IgD-negative memory B cell (primary cell): ENCODE data around the gene SLC2A13. TPM values are rescaled to one million over a fixed set of nuclear protein-coding genes. Genes with fewer than 3 reads are reported as not detected.
A peak's percentile ranks its signal among the peaks of the same experiment; 100 is the strongest.
"Not testable (repeated sequence)": the region's sequence is repeated elsewhere in the genome, so short reads cannot be mapped to it uniquely, and the experiment has no call there.

Experiments used
- H3K27ac Mint-ChIP-seq, 3 donors: one replicate each; pipeline ENCODE4 v1.8.0; 2020 to 2022; ENCODE audit warnings: mild to moderate bottlenecking in 3 of 3, mixed read lengths in 3 of 3, moderate library complexity in 1 of 3
- H3K27me3 Mint-ChIP-seq: one replicate; pipeline ENCODE4 v1.8.0; 2021; ENCODE audit warnings: mixed read lengths
- H3K36me3 Mint-ChIP-seq: one replicate; pipeline ENCODE4 v1.8.0; 2020; ENCODE audit warnings: mild to moderate bottlenecking, mixed read lengths
- H3K4me1 Mint-ChIP-seq, 3 donors: one replicate each; pipeline ENCODE4 v1.8.0; 2020 to 2022; ENCODE audit warnings: mixed read lengths in 3 of 3, mild to moderate bottlenecking in 1 of 3
- H3K4me3 Mint-ChIP-seq, 4 donors: one replicate each; pipeline ENCODE4 v1.8.0; 2020 to 2022; ENCODE audit warnings: mild to moderate bottlenecking in 4 of 4, mixed read lengths in 4 of 4, moderate library complexity in 3 of 4
- H3K9me3 Mint-ChIP-seq, 3 donors: one replicate each; pipeline ENCODE4 v1.8.0; 2020 to 2021; ENCODE audit warnings: mixed read lengths in 3 of 3, mild to moderate bottlenecking in 1 of 3
- polyA plus RNA-seq: library from polyadenylated mRNA; unstranded; fragments of 300-500 nt; fragmentation: Illumina TruSeq; gene quantifications from one replicate; pipeline ENCODE4 v1.2.3, GENCODE V29; 2021

Gene SLC2A13
- polyA plus RNA-seq, 1 donor from 2014 or later: 0.99 TPM

DNA sequence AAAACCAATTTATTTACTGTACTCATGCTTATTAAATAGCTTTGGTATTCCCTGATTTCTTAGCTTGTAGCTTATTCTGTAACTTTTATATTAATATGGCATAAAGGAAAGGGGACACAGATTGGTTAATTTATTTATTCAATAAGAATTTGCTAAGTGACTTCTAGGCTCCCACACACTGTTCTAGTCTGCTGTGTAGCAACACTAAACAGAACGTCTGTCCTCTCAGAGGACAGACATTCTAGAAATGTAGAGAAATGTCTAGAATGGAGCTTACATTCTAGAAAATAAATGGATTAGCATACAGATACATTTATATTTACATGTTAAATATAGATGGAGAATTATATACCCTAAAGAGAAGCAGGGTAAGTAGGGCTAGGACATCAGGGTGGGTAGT is 301.4 kb downstream of the SLC2A13 start:
- no peaks in the 10 kb centered on the region for H3K27me3 Mint-ChIP-seq
- no peak overlapping the region for H3K4me3 Mint-ChIP-seq
- H3K4me1 Mint-ChIP-seq: peaks cover 0 to 1% (median 0%) of the 10 kb centered on the region in 3 donors
- peaks cover 4% of the 10 kb centered on the region for H3K36me3 Mint-ChIP-seq
- no peaks in the 10 kb centered on the region for H3K9me3 Mint-ChIP-seq
- H3K27ac Mint-ChIP-seq: no peak overlapping the region

DNA sequence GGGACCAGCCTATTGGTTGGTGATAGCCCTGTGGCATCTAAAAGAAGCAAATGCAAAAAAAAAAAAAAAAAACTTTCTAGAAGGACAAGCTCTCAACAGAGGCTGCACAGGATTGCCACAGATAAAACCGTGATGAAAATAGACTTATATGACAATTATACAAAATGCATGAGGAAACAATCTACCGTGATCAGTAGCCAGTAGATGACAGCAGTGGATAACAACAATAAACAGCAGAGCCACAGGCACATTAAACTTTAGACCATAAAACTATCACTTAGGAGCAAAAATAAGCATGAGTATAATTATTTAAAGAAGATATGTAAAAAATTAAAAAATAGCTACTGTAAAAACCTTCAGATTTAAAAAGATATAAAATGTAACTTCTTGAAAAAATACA is 302.7 kb downstream of the SLC2A13 start:
- H3K4me3 Mint-ChIP-seq: no peak overlapping the region
- H3K36me3 Mint-ChIP-seq: peaks cover 3% of the 10 kb centered on the region
- no peaks in the 10 kb centered on the region for H3K9me3 Mint-ChIP-seq
- H3K27ac Mint-ChIP-seq: no peak overlapping the region
- H3K4me1 Mint-ChIP-seq: peaks cover 0 to 1% (median 0%) of the 10 kb centered on the region in 3 donors
- H3K27me3 Mint-ChIP-seq: no peaks in the 10 kb centered on the region

DNA sequence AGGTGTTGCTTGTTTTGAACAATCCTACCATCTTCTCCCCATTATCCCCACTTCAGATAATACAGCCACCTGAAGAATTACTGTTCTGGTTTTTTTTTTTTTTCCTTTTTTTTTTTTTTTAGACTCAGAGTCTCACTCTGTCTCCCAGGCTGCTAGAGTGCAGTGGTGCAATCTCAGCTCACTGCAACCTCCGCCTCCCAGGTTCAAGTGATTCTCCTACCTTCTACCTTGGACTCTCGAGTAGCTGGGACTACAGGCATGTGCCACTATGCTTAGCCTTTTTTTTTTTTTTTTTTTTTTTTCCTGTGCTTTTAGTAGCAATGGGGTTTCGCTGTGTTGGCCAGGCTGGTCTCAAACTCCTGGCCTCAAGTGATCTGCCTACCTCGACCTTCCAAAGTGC is 306.9 kb downstream of the SLC2A13 start:
- no peaks in the 10 kb centered on the region for H3K27me3 Mint-ChIP-seq
- peaks cover 3% of the 10 kb centered on the region for H3K36me3 Mint-ChIP-seq
- H3K9me3 Mint-ChIP-seq: no peaks in the 10 kb centered on the region
- no peak overlapping the region for H3K4me3 Mint-ChIP-seq
- H3K27ac Mint-ChIP-seq: no peak overlapping the region
- no peaks in the 10 kb centered on the region for H3K4me1 Mint-ChIP-seq

DNA sequence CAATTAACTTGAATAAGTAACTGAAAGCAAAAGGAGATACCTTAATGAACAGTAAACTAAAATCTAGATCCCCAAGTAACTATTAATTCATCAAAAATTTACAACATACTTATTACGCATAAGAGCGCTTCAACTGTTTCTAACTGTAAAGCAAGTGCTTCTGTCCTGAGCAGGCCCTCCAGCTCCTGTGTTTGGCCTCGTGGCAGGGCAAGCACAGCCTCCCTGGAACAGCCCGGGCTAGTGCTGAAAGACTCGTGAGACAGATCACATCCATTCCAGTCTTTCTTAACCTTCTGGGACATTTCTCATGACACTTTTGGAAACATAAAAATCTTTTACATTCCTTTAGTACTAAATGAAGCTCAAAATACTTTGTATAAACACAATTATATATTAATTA is 307.5 kb downstream of the SLC2A13 start:
- Mint-ChIP-seq H3K4me3 (no peak overlapping the region), H3K27me3 (no peaks in the 10 kb centered on the region), H3K27ac (no peak overlapping the region), H3K9me3 (no peaks in the 10 kb centered on the region), H3K4me1 (no peaks in the 10 kb centered on the region), H3K36me3 (peaks cover 3% of the 10 kb centered on the region)

DNA sequence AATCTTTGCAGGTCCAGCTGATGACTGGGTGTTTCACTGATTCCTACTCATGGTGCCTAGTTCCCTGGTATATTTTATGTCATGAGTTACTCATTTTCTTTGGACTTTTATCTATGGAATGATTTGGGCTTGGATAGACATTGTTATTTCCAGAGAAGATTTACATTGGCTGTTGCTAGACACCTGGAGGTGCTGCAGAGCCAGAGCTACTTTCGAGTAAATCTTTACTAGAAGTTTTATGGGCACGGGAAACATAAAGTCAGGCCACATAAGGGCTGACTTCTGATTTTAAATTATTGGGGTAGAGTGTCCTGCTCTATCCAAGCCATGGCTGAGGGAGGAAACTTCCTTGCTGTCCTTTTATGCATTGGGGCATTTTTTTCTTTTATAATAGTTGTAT is 310.4 kb downstream of the SLC2A13 start:
- Mint-ChIP-seq H3K27me3 (no peaks in the 10 kb centered on the region), H3K9me3 (no peaks in the 10 kb centered on the region), H3K27ac (no peak overlapping the region), H3K4me1 (no peaks in the 10 kb centered on the region), H3K36me3 (peaks cover 3% of the 10 kb centered on the region), H3K4me3 (no peak overlapping the region)

DNA sequence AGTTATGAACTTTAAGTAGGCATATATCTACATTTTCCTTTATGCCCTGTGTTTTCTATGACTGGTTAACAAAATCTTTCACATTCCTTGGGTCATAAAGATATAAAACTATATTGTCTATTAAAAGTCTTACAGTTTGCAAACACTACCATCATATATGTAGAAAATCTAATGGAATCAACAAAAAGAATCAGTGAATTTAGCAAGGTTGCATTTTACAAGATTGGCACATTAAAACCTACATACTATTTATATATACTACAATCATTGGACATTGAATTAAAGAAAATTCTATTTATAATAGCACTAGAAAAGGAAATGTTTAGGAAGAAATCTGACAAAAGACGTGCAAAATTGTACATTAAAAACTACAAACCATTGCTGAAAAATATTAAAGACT is 312.9 kb downstream of the SLC2A13 start:
- Mint-ChIP-seq H3K27me3 (no peaks in the 10 kb centered on the region), H3K27ac (no peak overlapping the region), H3K4me3 (no peak overlapping the region), H3K9me3 (no peaks in the 10 kb centered on the region), H3K36me3 (no peaks in the 10 kb centered on the region), H3K4me1 (no peaks in the 10 kb centered on the region)

DNA sequence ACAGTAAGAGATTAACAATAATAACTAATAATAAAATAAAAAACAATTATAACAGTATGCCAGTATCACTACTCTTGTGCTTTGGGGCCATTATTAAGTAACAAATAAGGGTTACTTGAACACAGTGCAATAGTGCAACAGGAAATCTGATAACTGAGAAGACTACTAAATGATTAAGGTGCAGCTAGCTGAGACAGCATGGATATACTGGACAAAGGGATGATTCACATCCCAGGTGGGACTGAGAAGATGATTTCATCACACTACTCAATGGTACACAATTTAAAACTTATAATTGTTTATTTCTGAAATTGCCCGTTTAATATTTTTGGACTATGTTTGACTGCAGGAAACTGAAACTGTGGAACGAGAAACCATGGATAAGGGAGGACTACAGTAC is 317.6 kb downstream of the SLC2A13 start:
- H3K4me1 Mint-ChIP-seq: no peaks in the 10 kb centered on the region

DNA sequence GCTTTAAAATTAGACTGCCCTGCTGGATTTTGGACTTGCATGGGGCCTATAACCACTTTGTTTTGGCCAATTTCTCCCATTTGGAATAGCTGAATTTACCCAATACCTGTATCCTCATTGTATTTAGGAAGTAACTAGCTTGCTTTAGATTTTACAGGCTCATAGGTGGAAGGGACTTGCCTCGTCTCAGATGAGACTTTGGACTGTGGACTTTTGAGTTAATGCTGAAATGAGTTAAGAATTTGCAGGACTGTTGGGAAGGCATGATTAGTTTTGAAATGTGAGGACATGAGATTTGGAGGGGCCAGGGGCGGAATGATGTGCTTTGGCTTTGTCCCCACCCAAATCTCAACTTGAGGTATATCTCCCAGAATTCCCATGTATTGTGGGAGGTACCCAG is 320.1 kb downstream of the SLC2A13 start:
- H3K27me3 Mint-ChIP-seq, H3K4me1 Mint-ChIP-seq, H3K27ac Mint-ChIP-seq: not testable (repeated sequence)

More for the DNA sequence above, 317.6 kb downstream of the SLC2A13 start:
- H3K27ac Mint-ChIP-seq: no peak overlapping the region
- H3K36me3 Mint-ChIP-seq: no peaks in the 10 kb centered on the region
- H3K27me3 Mint-ChIP-seq: no peaks in the 10 kb centered on the region
- no peaks in the 10 kb centered on the region for H3K9me3 Mint-ChIP-seq
- H3K4me3 Mint-ChIP-seq: no peak overlapping the region

DNA sequence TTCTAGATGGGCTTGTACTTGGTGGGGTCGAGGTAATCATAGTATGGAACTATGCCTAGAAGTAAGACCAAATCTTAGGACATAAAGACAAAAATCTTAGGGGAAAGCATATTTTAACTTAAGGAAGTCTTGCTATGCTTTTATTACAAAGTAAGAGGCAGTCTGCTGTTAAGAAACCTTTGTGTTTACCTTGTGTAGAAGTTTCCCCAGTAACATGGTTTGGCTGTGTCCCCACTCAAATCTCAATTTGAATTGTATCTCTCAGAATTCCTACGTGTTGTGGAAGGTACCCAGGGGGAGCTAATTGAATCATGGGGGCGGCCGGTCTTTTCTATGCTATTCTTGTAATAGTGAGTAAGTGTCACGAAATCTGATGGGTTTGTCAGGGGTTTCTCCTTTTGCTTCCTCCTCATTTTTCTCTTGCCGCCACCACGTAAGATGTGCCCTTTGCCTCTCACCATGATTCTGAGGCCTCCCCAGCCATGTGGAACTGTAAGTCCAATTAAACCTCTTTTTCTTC is 323.8 kb downstream of the SLC2A13 start:
- H3K9me3 Mint-ChIP-seq: peaks cover 0 to 2% (median 0%) of the 10 kb centered on the region in 3 donors
- H3K4me3 Mint-ChIP-seq: no peak overlapping the region
- no peak overlapping the region for H3K27ac Mint-ChIP-seq
- no peaks in the 10 kb centered on the region for H3K27me3 Mint-ChIP-seq
- no peaks in the 10 kb centered on the region for H3K36me3 Mint-ChIP-seq
- no peaks in the 10 kb centered on the region for H3K4me1 Mint-ChIP-seq

More for the DNA sequence above, 320.1 kb downstream of the SLC2A13 start:
- not testable (repeated sequence) for H3K36me3 Mint-ChIP-seq, H3K4me3 Mint-ChIP-seq, H3K9me3 Mint-ChIP-seq

DNA sequence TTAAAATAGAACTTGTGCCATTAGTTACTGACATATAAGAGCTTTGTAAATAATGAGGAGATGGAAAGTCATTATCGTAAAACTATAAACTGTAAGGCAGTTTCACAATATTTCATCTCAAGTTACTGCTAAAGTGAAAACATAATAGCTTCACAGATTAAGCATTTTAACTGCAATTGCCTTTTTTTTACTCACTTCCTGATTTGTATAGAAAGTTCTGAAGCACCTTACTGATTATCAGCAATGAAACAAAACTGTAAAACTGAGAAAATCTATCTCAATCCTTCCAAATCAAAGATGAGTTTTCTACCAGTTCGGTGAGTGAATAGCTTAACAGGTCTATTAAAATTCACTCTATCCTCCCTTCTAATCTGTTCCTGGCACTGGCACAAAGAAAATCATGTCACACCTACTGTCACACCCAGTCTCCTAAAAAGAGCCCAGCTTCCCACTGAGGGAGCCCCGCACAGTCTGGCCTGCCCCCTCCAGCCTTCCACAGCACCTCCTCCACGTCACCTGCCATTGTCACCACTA is 324.9 kb downstream of the SLC2A13 start:
- Mint-ChIP-seq H3K27ac (no peak overlapping the region), H3K27me3 (no peaks in the 10 kb centered on the region), H3K36me3 (no peaks in the 10 kb centered on the region), H3K9me3 (peaks cover 0 to 2% (median 0%) of the 10 kb centered on the region in 3 donors), H3K4me3 (no peak overlapping the region), H3K4me1 (no peaks in the 10 kb centered on the region)

DNA sequence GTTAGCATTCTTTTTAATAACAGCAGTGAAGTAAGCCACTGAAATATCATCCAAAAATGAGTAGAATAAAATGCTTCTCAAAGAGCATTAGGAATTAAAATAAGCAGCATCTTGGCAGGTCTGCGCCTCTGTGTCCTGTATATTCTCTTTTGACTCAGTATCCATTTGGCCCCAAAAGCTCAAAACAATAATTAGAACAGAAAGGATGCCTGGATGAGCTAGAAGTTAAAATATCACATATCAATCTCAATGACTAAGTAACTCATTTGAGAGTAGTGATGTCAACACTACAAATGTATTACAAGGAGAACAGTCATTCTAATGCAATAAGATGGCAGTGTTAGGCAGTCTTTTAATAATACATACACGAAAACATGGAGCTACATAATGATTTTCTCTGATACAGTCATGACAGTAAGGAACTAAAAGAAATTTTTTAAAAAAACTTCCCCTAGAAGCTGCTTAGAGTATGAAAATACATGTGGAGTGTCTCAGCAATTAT is 325.4 kb downstream of the SLC2A13 start:
- Mint-ChIP-seq H3K4me3 (no peak overlapping the region), H3K27me3 (no peaks in the 10 kb centered on the region), H3K36me3 (no peaks in the 10 kb centered on the region), H3K27ac (no peak overlapping the region), H3K9me3 (peaks cover 0 to 2% (median 0%) of the 10 kb centered on the region in 3 donors), H3K4me1 (no peaks in the 10 kb centered on the region)

DNA sequence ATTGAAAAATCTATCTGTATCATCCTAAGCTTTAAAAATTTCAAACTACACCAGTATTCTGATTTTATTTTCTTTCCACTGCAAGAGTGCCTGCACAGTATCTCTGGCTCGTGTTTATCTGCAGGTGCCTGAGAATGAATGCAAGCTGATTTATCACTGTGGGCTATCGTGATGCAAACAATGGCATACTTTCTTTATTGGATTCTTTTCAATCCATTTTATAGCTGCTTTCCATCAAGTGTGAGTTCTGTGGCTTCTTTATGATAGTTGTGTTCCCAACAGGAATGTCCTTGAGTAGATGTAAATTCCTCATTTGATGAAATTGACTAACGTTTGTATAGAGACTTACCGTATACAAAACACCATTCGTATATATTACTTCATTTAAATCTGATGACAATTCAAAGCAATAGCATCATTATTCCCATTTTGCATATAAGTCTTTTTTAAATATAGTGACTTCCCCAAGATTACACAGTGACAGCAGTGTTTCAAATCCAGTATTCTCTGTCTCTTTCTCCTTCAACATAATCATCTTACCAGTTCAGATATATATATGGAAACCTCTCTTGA is 326.0 kb downstream of the SLC2A13 start:
- H3K27ac Mint-ChIP-seq: no peak overlapping the region
- H3K36me3 Mint-ChIP-seq: no peaks in the 10 kb centered on the region
- no peak overlapping the region for H3K4me3 Mint-ChIP-seq
- peaks cover 0 to 2% (median 0%) of the 10 kb centered on the region in 3 donors for H3K9me3 Mint-ChIP-seq
- H3K4me1 Mint-ChIP-seq: no peaks in the 10 kb centered on the region
- H3K27me3 Mint-ChIP-seq: no peaks in the 10 kb centered on the region

DNA sequence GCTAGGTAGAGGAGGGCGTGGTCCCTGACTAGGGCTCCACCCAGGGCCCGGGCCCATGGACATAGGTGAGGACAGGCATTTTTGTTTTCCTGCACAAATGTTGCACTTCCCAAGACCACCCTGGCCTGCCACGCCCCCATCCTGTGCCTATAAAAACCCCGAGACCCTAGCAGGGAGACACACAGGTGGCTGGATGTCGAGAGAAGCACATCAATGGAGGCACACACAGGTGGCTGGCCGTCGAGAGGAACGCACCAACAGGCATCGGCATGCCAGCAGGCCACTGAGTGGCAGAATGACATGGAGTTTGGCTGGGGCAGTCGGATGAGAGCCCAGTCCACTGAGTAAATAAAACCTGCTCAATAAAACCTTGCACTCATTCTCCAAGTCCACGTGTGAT is 328.4 kb downstream of the SLC2A13 start:
- H3K4me3 Mint-ChIP-seq: no peak overlapping the region
- H3K36me3 Mint-ChIP-seq: no peaks in the 10 kb centered on the region
- H3K27me3 Mint-ChIP-seq: no peaks in the 10 kb centered on the region
- peaks cover 0 to under 1% (median 0%) of the 10 kb centered on the region in 3 donors for H3K9me3 Mint-ChIP-seq
- H3K27ac Mint-ChIP-seq: no peak overlapping the region
- no peaks in the 10 kb centered on the region for H3K4me1 Mint-ChIP-seq

DNA sequence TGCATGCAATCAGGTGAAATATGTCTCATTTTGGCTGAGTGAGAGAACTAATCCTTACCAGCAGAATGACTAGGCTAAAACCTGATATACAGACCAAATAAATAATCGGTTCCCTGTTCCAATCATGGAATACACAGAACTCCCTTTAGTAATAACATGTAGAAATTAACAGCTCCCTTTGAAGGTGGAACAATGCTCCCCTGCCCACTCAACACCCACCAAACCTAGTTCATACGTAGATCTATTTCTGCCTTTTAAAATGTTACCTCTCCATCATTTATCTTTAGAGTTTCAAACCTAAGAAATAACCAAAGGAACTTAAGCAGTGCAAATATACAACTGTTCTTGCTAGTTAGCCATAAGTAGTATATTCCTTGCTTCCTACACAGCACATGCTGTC is 332.6 kb downstream of the SLC2A13 start:
- H3K36me3 Mint-ChIP-seq: no peaks in the 10 kb centered on the region
- no peaks in the 10 kb centered on the region for H3K27me3 Mint-ChIP-seq

DNA sequence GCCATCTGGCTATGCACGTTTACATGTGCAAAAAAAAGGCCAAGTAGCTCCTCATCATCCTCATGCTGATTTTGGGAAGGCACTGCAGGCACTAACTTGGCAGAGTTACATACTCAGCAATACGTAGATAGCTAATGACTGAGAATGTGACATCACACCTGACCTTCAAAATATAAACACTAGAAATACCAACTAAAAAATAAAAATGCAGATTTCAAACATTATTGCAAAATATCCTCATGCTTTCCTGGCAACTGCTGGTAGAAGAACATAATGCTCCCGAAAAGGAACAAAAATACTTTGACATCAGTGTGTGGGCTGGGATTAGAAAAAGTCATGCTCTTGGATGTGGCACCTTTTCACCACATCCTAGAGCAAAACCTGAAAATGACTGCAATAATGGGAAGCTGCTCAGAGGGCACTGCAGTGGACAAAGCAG is 333.0 kb downstream of the SLC2A13 start:
- Mint-ChIP-seq H3K4me3 (no peak overlapping the region), H3K27me3 (no peaks in the 10 kb centered on the region), H3K27ac (no peak overlapping the region), H3K36me3 (no peaks in the 10 kb centered on the region), H3K4me1 (no peaks in the 10 kb centered on the region), H3K9me3 (no peaks in the 10 kb centered on the region)

More for the DNA sequence above, 332.6 kb downstream of the SLC2A13 start:
- Mint-ChIP-seq H3K9me3 (no peaks in the 10 kb centered on the region), H3K4me3 (no peak overlapping the region), H3K4me1 (no peaks in the 10 kb centered on the region), H3K27ac (peak overlapping the region in 1 of 3 donors; percentile 33)

DNA sequence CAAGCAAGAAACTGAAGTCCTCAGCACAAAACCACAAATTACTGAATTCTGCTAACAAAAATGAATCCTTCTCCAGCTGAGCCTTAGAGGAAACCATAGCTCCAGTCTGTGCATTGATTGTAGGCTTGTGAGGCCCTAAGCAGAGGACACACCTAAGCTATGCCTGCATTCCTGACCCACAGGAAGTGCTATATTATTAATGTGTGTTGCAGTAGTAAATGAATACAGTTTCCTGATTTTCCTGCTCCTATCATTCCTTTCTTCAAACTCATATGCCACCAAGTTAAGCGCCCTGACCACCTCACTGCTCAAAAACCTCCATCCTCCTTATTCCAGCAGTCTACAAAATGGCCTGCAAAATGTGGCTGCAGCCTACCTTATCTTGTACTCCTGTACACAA is 334.4 kb downstream of the SLC2A13 start:
- Mint-ChIP-seq H3K9me3 (no peaks in the 10 kb centered on the region), H3K27ac (no peak overlapping the region), H3K4me1 (no peaks in the 10 kb centered on the region), H3K27me3 (no peaks in the 10 kb centered on the region), H3K4me3 (no peak overlapping the region), H3K36me3 (no peaks in the 10 kb centered on the region)
